GM12878 (cell line): ENCODE results near the gene SCTR. TPM values are rescaled to one million over a fixed set of nuclear protein-coding genes. Genes with fewer than 3 reads are reported as not detected.

Source experiments
- CHD2 ChIP-seq: IDR thresholded peaks from 2 replicates; pipeline ENCODE4 v1.6.1; 2011; ENCODE audit warnings: low read depth, low read length, improper control_type of control experiment, borderline replicate concordance
- polyA plus RNA-seq, 11 experiments: library from polyadenylated mRNA; depleted of rRNA in 4 of 11; unstranded in 6 of 11; stranded (reverse) in 5 of 11; fragments of >200 nt; fragmentation: Nextera tagmentation in 4 of 11; fragmentation: Illumina TruSeq in 1 of 11; extraction: Ambion mirVana in 4 of 11; extraction: Trizol in 1 of 11; gene quantifications; 1 replicate in 1 of 11; 2 replicates in 10 of 11; pipeline versions ENCODE4 v1.2.1 to v1.2.3, GENCODE V29; 2011 to 2016; ENCODE audit warnings: inconsistent platforms in 2 of 11, missing spikeins in 2 of 11, low read depth in 1 of 11
- total RNA-seq, 4 experiments: library from RNA; depleted of rRNA in 3 of 4; stranded (reverse); fragments of >200 nt in 3 of 4; fragmentation: Illumina TruSeq in 1 of 4; extraction: Trizol in 1 of 4; gene quantifications; 2 replicates each; pipeline versions ENCODE4 v1.2.1 to v1.2.3, GENCODE V29; 2013 to 2021
- TF ChIP-seq, protein P1 (sequence below): fragments of 450-650 bp; IDR thresholded peaks from 2 replicates; pipeline ENCODE4 v1.6.1; 2017; ENCODE audit warnings: antibody characterized with exemption, mild to moderate bottlenecking, moderate library complexity
- TF ChIP-seq, protein P2 (sequence below): IDR thresholded peaks from 2 replicates; pipeline ENCODE4 v1.6.1; 2012; ENCODE audit warnings: low read depth, low read length, improper control_type of control experiment
- TF ChIP-seq, protein P3 (sequence below): fragments of 450-650 bp; IDR thresholded peaks from 2 replicates; pipeline ENCODE4 v1.6.1; 2017; ENCODE audit warnings: mild to moderate bottlenecking
- TF ChIP-seq, protein P4 (sequence below): fragments of 150-350 bp; IDR thresholded peaks from 2 replicates; pipeline ENCODE4 v1.6.1; 2016; ENCODE audit warnings: low read depth, low read length

Gene SCTR
- total and polyA plus RNA-seq, 10 of the 15 experiments (the other 5 are each of a cell fraction or from before 2014, with no cell fraction given), result 0.26 TPM; not detected in 9

DNA sequence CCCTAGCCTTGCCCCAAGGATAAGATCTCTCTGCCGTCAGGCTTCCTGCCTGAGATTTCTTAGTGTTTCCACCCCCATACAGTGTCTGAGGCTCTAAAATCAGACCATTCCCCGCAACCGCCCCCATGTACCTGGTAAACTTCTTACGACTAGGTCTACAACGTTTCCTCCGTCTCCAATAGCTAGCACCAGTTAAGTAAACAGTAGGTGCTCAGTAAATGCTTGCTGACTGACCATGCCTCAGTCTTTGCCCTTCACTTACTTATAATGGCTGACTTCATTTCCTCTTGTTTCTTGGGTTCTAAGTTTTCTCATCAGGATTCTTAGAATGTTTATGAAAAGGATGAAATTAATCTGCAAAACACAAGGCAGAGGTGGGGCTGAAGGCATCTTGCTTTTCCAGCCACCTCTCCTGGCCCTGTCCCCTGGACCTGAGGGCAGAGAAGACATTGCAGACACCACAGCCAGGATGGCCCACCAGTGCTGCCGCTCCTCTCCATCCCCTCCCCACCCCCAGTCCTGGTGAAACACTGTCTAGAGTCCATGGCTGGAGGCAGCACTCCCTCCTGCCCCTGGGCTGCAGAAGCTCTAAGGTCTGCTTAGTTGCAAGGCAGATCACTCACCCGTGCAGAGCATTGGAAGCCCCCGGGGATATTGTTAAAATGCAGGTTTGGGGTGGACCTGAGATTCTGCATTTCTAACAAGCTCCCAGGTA is 75.7 kb downstream of the SCTR start (continued):
- TF ChIP-seq, protein P1, sequence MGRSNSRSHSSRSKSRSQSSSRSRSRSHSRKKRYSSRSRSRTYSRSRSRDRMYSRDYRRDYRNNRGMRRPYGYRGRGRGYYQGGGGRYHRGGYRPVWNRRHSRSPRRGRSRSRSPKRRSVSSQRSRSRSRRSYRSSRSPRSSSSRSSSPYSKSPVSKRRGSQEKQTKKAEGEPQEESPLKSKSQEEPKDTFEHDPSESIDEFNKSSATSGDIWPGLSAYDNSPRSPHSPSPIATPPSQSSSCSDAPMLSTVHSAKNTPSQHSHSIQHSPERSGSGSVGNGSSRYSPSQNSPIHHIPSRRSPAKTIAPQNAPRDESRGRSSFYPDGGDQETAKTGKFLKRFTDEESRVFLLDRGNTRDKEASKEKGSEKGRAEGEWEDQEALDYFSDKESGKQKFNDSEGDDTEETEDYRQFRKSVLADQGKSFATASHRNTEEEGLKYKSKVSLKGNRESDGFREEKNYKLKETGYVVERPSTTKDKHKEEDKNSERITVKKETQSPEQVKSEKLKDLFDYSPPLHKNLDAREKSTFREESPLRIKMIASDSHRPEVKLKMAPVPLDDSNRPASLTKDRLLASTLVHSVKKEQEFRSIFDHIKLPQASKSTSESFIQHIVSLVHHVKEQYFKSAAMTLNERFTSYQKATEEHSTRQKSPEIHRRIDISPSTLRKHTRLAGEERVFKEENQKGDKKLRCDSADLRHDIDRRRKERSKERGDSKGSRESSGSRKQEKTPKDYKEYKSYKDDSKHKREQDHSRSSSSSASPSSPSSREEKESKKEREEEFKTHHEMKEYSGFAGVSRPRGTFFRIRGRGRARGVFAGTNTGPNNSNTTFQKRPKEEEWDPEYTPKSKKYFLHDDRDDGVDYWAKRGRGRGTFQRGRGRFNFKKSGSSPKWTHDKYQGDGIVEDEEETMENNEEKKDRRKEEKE, result no peak
- TF ChIP-seq, protein P2, sequence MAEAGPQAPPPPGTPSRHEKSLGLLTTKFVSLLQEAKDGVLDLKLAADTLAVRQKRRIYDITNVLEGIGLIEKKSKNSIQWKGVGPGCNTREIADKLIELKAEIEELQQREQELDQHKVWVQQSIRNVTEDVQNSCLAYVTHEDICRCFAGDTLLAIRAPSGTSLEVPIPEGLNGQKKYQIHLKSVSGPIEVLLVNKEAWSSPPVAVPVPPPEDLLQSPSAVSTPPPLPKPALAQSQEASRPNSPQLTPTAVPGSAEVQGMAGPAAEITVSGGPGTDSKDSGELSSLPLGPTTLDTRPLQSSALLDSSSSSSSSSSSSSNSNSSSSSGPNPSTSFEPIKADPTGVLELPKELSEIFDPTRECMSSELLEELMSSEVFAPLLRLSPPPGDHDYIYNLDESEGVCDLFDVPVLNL, result no peak
- no peak for TF ChIP-seq CHD2
- TF ChIP-seq, protein P3, sequence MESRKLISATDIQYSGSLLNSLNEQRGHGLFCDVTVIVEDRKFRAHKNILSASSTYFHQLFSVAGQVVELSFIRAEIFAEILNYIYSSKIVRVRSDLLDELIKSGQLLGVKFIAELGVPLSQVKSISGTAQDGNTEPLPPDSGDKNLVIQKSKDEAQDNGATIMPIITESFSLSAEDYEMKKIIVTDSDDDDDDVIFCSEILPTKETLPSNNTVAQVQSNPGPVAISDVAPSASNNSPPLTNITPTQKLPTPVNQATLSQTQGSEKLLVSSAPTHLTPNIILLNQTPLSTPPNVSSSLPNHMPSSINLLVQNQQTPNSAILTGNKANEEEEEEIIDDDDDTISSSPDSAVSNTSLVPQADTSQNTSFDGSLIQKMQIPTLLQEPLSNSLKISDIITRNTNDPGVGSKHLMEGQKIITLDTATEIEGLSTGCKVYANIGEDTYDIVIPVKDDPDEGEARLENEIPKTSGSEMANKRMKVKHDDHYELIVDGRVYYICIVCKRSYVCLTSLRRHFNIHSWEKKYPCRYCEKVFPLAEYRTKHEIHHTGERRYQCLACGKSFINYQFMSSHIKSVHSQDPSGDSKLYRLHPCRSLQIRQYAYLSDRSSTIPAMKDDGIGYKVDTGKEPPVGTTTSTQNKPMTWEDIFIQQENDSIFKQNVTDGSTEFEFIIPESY, result no peak
- TF ChIP-seq, protein P4, sequence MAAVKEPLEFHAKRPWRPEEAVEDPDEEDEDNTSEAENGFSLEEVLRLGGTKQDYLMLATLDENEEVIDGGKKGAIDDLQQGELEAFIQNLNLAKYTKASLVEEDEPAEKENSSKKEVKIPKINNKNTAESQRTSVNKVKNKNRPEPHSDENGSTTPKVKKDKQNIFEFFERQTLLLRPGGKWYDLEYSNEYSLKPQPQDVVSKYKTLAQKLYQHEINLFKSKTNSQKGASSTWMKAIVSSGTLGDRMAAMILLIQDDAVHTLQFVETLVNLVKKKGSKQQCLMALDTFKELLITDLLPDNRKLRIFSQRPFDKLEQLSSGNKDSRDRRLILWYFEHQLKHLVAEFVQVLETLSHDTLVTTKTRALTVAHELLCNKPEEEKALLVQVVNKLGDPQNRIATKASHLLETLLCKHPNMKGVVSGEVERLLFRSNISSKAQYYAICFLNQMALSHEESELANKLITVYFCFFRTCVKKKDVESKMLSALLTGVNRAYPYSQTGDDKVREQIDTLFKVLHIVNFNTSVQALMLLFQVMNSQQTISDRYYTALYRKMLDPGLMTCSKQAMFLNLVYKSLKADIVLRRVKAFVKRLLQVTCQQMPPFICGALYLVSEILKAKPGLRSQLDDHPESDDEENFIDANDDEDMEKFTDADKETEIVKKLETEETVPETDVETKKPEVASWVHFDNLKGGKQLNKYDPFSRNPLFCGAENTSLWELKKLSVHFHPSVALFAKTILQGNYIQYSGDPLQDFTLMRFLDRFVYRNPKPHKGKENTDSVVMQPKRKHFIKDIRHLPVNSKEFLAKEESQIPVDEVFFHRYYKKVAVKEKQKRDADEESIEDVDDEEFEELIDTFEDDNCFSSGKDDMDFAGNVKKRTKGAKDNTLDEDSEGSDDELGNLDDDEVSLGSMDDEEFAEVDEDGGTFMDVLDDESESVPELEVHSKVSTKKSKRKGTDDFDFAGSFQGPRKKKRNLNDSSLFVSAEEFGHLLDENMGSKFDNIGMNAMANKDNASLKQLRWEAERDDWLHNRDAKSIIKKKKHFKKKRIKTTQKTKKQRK, result no peak
